ENCODE results near the gene SLC30A2.

SLC30A2 gene

DNA sequence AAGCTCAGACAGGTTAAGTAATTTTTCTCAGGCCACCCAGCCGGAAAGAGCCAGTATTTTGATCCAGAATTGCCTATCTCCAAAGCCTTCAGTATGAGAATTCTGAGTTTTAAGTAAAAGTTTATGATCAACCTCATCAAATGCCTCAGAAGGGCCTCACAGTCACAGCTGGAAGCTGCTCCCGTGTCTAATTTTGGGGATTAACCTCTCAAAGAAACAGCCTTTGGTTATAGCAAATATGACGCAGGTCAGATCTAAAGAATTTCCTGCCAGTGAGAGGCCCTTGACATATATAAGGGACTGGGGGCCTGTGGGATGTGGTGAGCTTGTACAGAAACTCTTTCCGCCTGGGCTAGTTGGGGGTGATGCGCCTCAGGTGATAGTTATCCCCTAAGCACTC, 22.1 kb downstream of the SLC30A2 start:
- DNase-seq = no peak

DNA sequence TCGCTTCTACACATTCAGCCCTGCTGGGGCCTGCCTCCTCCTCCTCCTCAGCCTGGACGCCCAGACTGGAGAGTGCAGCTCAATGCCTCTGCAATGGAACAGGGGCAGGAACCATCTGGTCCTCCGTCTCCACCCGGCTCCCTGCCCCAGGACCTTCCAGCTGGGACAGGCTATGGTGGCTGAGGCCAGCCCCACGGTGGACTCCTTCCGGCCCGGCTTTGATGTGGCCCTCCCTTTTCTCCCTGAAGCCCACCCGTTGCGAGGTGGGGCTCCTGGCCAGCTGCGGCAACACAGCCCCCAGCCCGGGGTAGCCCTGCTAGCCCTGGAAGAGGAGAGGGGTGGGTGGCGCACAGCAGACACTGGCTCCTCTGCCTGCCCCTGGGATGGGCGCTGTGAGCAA, 22.9 kb downstream of the SLC30A2 start:
- no peak for DNase-seq

GRCh38 chr1:26022404-26022779, 23.5 kb downstream of the SLC30A2 start:
- peak in 1 of 51 donors; percentile 15 for DNase-seq

- DNase-seq = peak in 32 of 51 donors; percentile 17 to 70 (median 40)
These were observed 24.1 kb downstream of the SLC30A2 start, which contains the start of gene EXTL1 for GRCh38 chr1:26021647-26022403. TSS of gene EXTL1 (plus strand) at chr1:26021775. CDS start at chr1:26022647, 872 bp downstream.

- DNase-seq = no peak
These were observed 24.8 kb downstream of the SLC30A2 start for GRCh38 chr1:26020941-26021646.

- peak in 2 of 51 donors; percentile 29 to 58 for DNase-seq
These were observed 25.6 kb downstream of the SLC30A2 start for GRCh38 chr1:26020330-26020768.

GRCh38 chr1:26019641-26020315, 26.1 kb downstream of the SLC30A2 start:
- DNase-seq = no peak

DNA sequence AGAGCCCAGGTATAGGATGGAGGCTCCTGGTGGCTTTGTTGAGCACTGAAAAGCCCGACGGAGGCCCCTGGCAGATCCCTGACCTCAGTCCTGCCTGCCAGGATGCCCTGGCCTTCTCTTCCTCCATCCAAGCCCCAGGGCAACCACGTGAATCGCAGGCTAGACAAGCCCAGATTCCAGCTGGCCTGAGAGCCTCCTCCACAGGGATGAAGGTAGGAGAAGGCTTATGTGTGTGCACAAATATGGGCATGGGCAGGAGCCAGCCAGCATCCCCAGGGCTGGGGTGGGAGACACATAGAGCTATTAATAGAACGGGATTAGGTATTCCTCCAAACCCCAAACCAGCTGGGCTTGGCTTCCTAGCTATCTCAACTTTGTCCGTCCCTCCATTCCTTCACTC, 28.3 kb downstream of the SLC30A2 start:
- DNase-seq = no peak

DNA sequence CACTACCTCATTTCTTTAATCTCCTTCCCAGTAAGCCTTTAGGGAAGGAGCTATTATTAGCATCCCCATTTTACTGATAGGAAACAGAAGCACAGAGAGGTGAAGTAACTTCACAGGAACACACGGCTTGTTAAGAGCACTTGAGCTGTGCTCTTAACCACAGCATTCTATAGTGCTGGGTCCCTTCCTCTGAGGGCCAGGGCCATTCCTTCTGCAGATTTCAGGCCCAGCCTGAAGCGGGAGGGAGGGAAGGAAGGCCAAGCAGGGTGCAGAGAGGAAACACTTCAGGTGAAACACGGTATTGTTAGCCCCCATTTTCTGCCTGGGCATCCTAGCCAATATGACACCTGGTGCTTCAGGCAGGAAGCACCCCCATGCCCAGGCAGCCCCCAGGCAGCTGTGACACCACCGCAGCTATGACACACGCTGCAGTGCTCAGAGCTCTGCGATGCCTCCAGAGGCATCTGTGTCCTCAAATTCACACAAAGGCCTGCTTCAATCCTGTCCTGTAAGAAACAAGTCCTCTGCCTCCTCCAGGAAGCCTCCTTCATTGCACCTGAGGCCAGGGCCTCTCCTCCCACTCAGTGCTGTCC, 28.9 kb downstream of the SLC30A2 start:
- DNase-seq = peak in 1 of 51 donors; percentile 41

GRCh38 chr1:26016258-26016952, 29.5 kb downstream of the SLC30A2 start:
- peak in 7 of 51 donors; percentile 10 to 58 (median 18) for DNase-seq

GRCh38 chr1:26015358-26015757, 30.6 kb downstream of the SLC30A2 start:
- DNase-seq = no peak

GRCh38 chr1:26014179-26014578, 31.7 kb downstream of the SLC30A2 start:
- DNase-seq = no peak

- DNase-seq = no peak
These were observed 33.1 kb downstream of the SLC30A2 start for GRCh38 chr1:26012864-26013263.

- DNase-seq = no peak
These were observed 35.1 kb downstream of the SLC30A2 start for GRCh38 chr1:26010825-26011224.

DNA sequence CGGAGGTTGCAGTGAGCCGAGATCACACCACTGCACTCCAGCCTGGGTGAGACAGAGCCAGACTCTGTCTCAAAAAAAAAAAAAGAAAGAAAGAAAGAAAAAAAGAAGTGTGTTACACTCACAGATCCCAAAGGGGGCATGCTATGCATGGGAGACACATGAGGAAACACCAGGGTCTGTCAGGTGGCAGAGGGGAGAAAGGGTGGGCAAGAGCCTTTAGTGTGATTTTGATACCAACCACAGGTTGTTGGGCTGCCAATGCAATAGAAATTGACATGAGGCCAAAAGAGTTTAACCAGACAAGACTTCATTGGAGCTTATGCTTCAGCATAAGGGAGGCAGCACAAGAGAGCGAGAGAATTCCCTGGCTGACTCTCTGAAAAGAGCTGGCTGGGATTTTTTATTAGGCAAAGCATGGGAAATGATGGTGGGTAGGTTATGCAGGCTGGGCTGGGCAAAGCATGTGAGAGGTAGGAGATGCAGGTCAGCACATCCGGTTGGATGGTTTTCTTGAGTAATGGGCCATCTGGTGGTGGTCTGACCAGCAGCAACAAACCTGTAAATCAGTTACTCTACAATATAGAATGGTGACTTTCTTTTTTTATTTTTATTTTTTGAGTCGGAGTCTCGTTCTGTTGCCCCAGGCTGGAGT, 36.0 kb downstream of the SLC30A2 start:
- DNase-seq = no peak

- DNase-seq = no peak
These were observed 39.2 kb downstream of the SLC30A2 start for GRCh38 chr1:26006710-26007109.

DNA sequence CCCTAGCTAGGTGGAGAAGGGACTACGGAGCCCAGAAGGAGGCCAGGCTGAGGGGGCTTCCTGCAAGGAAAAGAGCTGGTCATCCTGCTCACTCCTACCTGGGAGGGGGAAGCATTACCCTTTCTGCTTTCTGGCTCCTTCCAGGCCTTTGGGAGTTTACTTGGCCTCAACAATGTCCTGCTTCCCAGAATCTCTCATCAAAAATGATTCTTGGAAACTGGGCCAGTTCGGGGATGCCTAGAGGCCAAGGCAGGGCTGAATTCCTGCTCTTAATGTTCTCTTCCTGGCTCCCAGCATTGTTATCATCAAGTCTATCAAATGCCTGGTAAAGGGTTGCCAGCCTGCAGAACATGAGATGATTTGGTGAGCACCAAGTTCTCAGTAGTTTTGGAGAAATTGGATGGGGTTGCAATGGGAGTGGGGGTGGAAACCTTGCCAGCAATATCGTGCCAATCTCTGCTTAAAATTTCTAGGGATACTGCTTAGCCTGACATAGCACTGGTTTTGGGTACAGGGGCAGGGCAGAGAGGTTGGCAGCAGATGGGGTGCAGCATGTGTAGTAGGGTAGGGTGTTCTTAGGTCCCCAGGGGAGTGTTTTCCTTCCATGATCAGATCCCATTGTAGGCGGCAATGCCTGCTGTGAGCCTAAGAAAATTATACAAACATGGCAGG, 40.3 kb downstream of the SLC30A2 start:
- no peak for DNase-seq

DNA sequence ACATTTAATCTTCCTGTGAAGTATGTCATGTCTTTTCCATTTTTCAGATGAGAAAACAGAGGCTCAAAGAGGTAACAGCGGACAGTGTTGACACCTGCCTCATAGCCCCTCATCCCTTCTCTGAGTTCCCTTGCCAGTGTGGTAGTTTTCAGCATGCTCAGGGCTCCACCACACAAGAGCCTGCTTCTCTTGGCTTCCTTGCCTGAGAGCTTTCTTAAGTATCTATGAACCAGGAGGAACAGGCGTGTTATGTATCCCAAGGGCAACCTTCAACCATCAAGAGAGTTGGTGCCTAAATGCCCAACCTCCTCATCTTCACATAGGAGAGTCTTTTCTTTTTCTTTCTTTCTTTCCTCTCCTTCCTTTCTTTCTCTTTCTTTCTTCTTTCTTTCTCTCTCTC, 42.2 kb downstream of the SLC30A2 start:
- DNase-seq = no peak

DNA sequence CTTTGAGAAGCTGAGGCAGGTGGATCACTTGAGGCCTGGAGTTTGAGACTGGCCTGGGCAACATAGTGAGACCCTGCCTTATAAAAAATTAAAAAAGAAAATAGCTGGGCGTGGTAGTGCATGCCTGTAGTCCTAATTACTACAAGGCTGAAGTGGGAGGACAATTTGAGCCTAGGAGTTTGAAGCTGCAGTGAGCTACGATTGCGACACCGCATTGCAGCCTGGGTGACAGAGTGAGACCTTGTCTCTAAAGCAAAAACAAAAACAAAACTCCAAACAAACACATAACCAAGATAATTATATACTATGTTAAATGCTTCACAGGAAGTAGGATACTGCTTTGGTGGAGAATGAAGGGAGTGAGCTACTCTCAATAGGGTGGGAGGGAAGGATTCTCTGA, 42.7 kb downstream of the SLC30A2 start:
- DNase-seq = no peak

Data from hypothalamus (tissue), 51 donors.